NCI-H146 treated with DMSO at 0.1 percent for 48 hours (cell line): ENCODE measurements around the gene ATXN7L2.

ENCODE experiments used
- DNase-seq: peaks from one replicate; lab custom pipeline; 2025; ENCODE audit not compliant: unreplicated experiment; lab: John Stamatoyannopoulos, UW

ATXN7L2 gene

GRCh38 chr1:109476825-109477224 lies 6.9 kb upstream of the ATXN7L2 start:
- DNase-seq, result no peak

- DNase-seq, result no peak
Measured at GRCh38 chr1:109477821-109478220, 5.9 kb upstream of the ATXN7L2 start.

GRCh38 chr1:109478806-109479205 lies 4.9 kb upstream of the ATXN7L2 start:
- DNase-seq, result no peak

GRCh38 chr1:109479311-109479710 lies 4.4 kb upstream of the ATXN7L2 start:
- DNase-seq, result no peak

- no peak for DNase-seq
Measured at GRCh38 chr1:109479901-109480300, 3.8 kb upstream of the ATXN7L2 start.

GRCh38 chr1:109481646-109482045 lies 2.1 kb upstream of the ATXN7L2 start:
- no peak for DNase-seq

GRCh38 chr1:109482242-109482641 lies 1.5 kb upstream of the ATXN7L2 start:
- no peak for DNase-seq

- peak; percentile 72 for DNase-seq
Measured at GRCh38 chr1:109482791-109483671, 674 bp upstream of the ATXN7L2 start.

- no peak for DNase-seq
Measured at GRCh38 chr1:109484519-109484975, 842 bp downstream of the ATXN7L2 start.

GRCh38 chr1:109485001-109485400 lies 1.3 kb downstream of the ATXN7L2 start:
- DNase-seq, result peak; percentile 60

- DNase-seq, result no peak
Measured at GRCh38 chr1:109487261-109487660, 3.6 kb downstream of the ATXN7L2 start.

GRCh38 chr1:109488201-109488600 lies 4.5 kb downstream of the ATXN7L2 start:
- DNase-seq, result no peak

- no peak for DNase-seq
Measured at GRCh38 chr1:109488696-109489095, 5.0 kb downstream of the ATXN7L2 start.

GRCh38 chr1:109490029-109490933 lies 6.6 kb downstream of the ATXN7L2 start:
- no peak for DNase-seq

- no peak for DNase-seq
Measured at GRCh38 chr1:109490934-109491302, 7.2 kb downstream of the ATXN7L2 start.

GRCh38 chr1:109491372-109491771 lies 7.7 kb downstream of the ATXN7L2 start:
- DNase-seq, result no peak

- no peak for DNase-seq
Measured at GRCh38 chr1:109492779-109493178, 9.1 kb downstream of the ATXN7L2 start.

- DNase-seq, result no peak
Measured at GRCh38 chr1:109493227-109493626, 9.5 kb downstream of the ATXN7L2 start.

GRCh38 chr1:109493805-109494539 lies 10.3 kb downstream of the ATXN7L2 start, which contains the start of gene CYB561D1:
Gene CYB561D1 (plus strand): TSS chr1:109494094. CDS start chr1:109494140, 46 bp downstream.
- DNase-seq, result peak; percentile 66

- DNase-seq, result no peak
Measured at GRCh38 chr1:109495738-109496137, 12.0 kb downstream of the ATXN7L2 start.
